Esophagus muscularis mucosa (tissue), 4 donors: ENCODE measurements around the gene USP1. TPM values are rescaled to one million over a fixed set of nuclear protein-coding genes. Genes with fewer than 3 reads are reported as not detected.

Source experiments
- DNase-seq: peaks from one replicate; pipeline ENCODE4 v3.0.0-alpha.2; 2017; ENCODE audit errors: extremely low spot score
- H3K27ac ChIP-seq, 4 donors: fragments of 200-600 bp; sonication (generic); replicated peaks in 1 of 4; 1 replicate in 3 of 4; 2 replicates in 1 of 4; pipeline ENCODE4 v1.5.1; 2016 to 2019; ENCODE audit warnings: mild to moderate bottlenecking in 1 of 4
- H3K27me3 ChIP-seq, 4 donors: fragments of 200-600 bp; sonication (generic); one replicate each; pipeline versions ENCODE4 v1.5.1 to v1.6.0; 2016 to 2019
- H3K36me3 ChIP-seq, 4 donors: fragments of 200-600 bp; sonication (generic); one replicate each; pipeline ENCODE4 v1.5.1; 2016 to 2019
- H3K4me1 ChIP-seq, 4 donors: fragments of 200-600 bp; sonication (generic); one replicate each; pipeline ENCODE4 v1.5.1; 2016 to 2019
- H3K4me3 ChIP-seq, 4 donors: fragments of 200-600 bp; sonication (generic); 1 replicate in 2 of 4; 2 replicates in 2 of 4; pipeline ENCODE4 v1.5.1; 2016 to 2019; ENCODE audit warnings: mild to moderate bottlenecking in 4 of 4, moderate library complexity in 1 of 4
- H3K9me3 ChIP-seq, 4 donors: fragments of 200-600 bp; sonication (generic); 1 replicate in 3 of 4; 2 replicates in 1 of 4; pipeline ENCODE4 v1.5.1; 2016 to 2019
- EP300 ChIP-seq: sonication (generic); formaldehyde crosslinking; IDR thresholded peaks from one replicate; pipeline ENCODE4 v1.6.1; 2017; ENCODE audit warnings: antibody characterized with exemption
- POLR2A ChIP-seq: fragments of 450-650 bp; IDR thresholded peaks from one replicate; pipeline ENCODE4 v1.6.1; 2017; ENCODE audit warnings: antibody characterized with exemption, moderate library complexity, mild to moderate bottlenecking, low read depth
- POLR2AphosphoS5 ChIP-seq, 2 donors: sonication (generic); formaldehyde crosslinking; IDR thresholded peaks; one replicate each; pipeline ENCODE4 v1.6.1; 2017; ENCODE audit warnings: antibody characterized with exemption in 2 of 2
- WGBS: methylation state at CpG from one replicate; pipeline ENCODE4 v1.1.5; 2018; 5-methylcytosine and 5-hydroxymethylcytosine counted together
- intact Hi-C: fragments of 100-400 bp; cut with DNase I; formaldehyde crosslinking; loops from one replicate; pipeline ENCODE4 v1.15.1; 2023
- total RNA-seq, 4 donors: library from RNA; depleted of rRNA; stranded (reverse); fragments of >200 nt; gene quantifications; one replicate each; pipeline versions ENCODE4 v1.1.0 to v1.2.1, GENCODE V29; 2016
- TF ChIP-seq, protein P1 (sequence below), 3 experiments: fragments of 200-600 bp in 2 of 3; fragments of 450-650 bp in 1 of 3; sonication (generic) in 2 of 3; IDR thresholded peaks; one replicate each; pipeline ENCODE4 v1.5.1; 2017 to 2019; ENCODE audit warnings: antibody characterized with exemption in 3 of 3, mild to moderate bottlenecking in 2 of 3, moderate library complexity in 1 of 3

USP1 gene
- total RNA-seq, 4 donors from 2014 or later: 21.0 to 32.4 (median 27.6) TPM

DNA sequence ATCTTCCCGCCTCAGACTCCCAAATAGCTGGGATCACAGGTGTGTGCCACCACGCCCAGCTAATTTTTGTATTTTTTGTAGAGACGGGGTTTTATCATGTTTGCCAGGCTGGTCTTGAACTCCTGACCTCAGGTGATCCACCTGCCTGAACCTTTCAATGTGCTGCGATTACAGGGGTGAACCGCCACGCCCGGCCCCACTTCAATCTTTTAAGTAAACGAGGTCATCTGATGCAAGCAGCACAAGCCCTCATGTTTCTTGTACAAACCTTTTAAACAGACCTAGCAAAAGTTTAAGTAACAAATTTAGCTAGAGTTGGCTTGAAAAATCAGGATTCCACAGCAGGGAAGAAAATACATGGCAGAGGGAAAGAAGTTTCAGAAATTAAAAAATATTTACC lies 21.2 kb upstream of the USP1 start:
- 92% methylated on average over 8 of the region's 8 CpGs for WGBS
- H3K36me3 ChIP-seq: no peaks in the 10 kb centered on the region
- no peak overlapping the region for H3K27ac ChIP-seq
- intact Hi-C loops: no loop called here
- TF ChIP-seq, protein P1, sequence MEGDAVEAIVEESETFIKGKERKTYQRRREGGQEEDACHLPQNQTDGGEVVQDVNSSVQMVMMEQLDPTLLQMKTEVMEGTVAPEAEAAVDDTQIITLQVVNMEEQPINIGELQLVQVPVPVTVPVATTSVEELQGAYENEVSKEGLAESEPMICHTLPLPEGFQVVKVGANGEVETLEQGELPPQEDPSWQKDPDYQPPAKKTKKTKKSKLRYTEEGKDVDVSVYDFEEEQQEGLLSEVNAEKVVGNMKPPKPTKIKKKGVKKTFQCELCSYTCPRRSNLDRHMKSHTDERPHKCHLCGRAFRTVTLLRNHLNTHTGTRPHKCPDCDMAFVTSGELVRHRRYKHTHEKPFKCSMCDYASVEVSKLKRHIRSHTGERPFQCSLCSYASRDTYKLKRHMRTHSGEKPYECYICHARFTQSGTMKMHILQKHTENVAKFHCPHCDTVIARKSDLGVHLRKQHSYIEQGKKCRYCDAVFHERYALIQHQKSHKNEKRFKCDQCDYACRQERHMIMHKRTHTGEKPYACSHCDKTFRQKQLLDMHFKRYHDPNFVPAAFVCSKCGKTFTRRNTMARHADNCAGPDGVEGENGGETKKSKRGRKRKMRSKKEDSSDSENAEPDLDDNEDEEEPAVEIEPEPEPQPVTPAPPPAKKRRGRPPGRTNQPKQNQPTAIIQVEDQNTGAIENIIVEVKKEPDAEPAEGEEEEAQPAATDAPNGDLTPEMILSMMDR (IDR thresholded peaks at IDR 0.05): no peak
- TF ChIP-seq POLR2AphosphoS5 (IDR thresholded peaks at IDR 0.05) (no peak), EP300 (no peak), POLR2A (no peak)
- H3K4me1 ChIP-seq: no peaks in the 10 kb centered on the region
- H3K9me3 ChIP-seq: no peaks in the 10 kb centered on the region
- H3K27me3 ChIP-seq: peaks cover 0 to 6% (median 0%) of the 10 kb centered on the region in 4 donors
- H3K4me3 ChIP-seq: no peak overlapping the region
- DNase-seq: no peak

DNA sequence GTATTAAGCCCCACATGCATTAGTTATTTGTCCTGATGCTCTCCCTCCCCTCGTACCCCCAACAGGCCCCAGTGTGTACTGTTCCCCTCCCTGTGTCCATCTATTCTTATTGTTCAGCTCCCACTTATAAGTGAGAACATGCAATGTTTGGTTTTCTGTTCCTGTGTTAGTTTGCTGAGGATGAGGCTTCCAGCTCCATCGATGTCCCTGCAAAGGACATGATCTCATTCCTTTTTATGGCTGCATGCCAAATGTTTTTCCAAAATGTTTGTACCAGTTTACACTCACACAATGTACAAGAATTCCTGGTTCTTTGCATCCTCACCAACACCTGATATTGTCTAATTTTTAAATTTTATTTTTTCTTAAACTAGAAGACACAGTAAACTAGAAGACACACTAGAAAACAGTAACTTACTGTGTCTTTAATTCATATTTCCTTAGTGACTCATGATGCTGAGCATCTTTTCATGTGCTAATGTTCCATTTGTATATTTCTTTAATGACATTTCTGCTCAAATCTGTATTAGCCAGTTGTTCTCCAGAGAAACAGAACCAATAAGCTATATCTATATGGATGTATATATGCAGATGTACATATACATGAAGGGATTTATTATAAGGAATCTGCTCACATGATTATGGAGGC lies 19.4 kb upstream of the USP1 start:
- Histone ChIP-seq H3K9me3 (no peaks in the 10 kb centered on the region), H3K27me3 (no peaks in the 10 kb centered on the region), H3K4me1 (no peaks in the 10 kb centered on the region), H3K4me3 (no peak overlapping the region), H3K36me3 (no peaks in the 10 kb centered on the region), H3K27ac (no peak overlapping the region)
- intact Hi-C loops: no loop called here
- no peak for DNase-seq
- 62% methylated on average over 2 of the region's 2 CpGs for WGBS
- TF ChIP-seq EP300 (no peak), POLR2AphosphoS5 (IDR thresholded peaks at IDR 0.05) (no peak), POLR2A (no peak)
- TF ChIP-seq, protein P1 (IDR thresholded peaks at IDR 0.05): no peak

DNA sequence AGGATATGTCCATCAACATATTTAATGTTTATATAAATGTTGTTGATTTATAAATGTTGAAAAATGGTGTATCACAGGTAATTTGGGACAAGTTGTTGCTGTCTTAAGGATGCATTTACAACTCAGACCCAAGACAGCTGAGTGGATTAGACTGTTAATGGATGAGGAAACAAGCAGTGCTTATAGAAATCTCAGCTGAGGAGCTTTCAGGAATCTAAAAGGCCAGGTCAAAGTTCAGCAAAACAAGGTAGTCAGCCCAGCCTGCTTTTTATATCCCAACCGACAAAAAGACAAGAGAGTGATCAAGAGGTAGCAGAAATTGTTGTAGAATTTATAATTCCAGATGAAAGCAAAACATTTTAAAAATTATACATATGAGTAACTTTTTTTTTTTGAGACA lies 16.6 kb upstream of the USP1 start:
- Histone ChIP-seq H3K27me3 (no peaks in the 10 kb centered on the region), H3K27ac (no peak overlapping the region), H3K4me3 (no peak overlapping the region), H3K36me3 (no peaks in the 10 kb centered on the region), H3K9me3 (no peaks in the 10 kb centered on the region), H3K4me1 (no peaks in the 10 kb centered on the region)
- no peak for TF ChIP-seq POLR2AphosphoS5 (IDR thresholded peaks at IDR 0.05)
- TF ChIP-seq, protein P1 (IDR thresholded peaks at IDR 0.05): no peak
- TF ChIP-seq POLR2A: no peak
- no peak for TF ChIP-seq EP300
- 66% methylated on average over 1 of the region's 1 CpG for WGBS
- no peak for DNase-seq
- intact Hi-C loops: no loop called here

DNA sequence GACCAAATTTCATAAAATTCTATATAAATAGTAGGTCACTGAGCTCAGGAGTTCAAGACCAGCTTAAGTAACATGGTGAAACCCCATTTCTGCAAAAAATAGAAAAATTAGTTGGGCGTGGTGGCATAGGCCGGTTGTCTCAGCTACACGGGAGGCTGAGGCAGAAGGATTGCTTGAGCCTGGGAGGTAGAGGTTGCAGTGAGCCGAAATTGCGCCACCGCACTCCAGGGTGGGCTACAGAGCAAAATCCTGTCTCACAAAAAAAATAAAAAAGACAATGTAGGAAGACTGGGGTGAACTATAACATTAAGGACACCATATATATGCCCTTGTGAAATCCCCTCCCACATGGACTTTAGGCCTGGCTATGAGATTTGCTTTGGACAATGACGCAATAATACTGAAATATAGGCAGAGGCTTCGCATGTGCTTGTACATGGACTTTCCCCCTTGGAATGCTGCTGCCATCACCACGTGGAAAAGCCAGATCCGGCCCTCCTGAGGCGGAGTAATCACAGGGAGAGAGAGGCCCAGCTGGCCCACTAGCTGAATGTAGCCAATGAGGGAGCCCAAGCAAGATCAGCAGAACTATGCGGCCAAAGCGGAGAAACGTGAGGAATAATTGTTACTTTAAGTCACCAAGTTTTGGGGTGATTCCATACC lies 13.1 kb upstream of the USP1 start:
- no peaks in the 10 kb centered on the region for H3K4me1 ChIP-seq
- no peak for DNase-seq

More for the DNA sequence above, 13.1 kb upstream of the USP1 start:
- intact Hi-C loops: no loop called here
- Histone ChIP-seq H3K9me3 (no peaks in the 10 kb centered on the region), H3K4me3 (no peak overlapping the region), H3K27ac (no peak overlapping the region), H3K27me3 (no peaks in the 10 kb centered on the region), H3K36me3 (no peaks in the 10 kb centered on the region)
- TF ChIP-seq EP300 (no peak), POLR2AphosphoS5 (IDR thresholded peaks at IDR 0.05) (no peak), POLR2A (no peak)
- TF ChIP-seq, protein P1 (IDR thresholded peaks at IDR 0.05): no peak
- WGBS: 95% methylated on average over 14 of the region's 14 CpGs
